SH-SY5Y (cell line): ENCODE results near the gene NRG2.

Experiments used
- GATA2 ChIP-seq: IDR thresholded peaks from 2 replicates; pipeline ENCODE4 v1.6.1; 2011; ENCODE audit warnings: mild to moderate bottlenecking, low read depth, low read length
- GATA3 ChIP-seq: IDR thresholded peaks from 2 replicates; pipeline ENCODE4 v1.6.1; 2011; ENCODE audit warnings: low read depth, mild to moderate bottlenecking, low read length, moderate library complexity

GRCh38 chr5:139954462-139954861, 88.6 kb downstream of the NRG2 start:
- TF ChIP-seq GATA2: no peak
- TF ChIP-seq GATA3: no peak
